Mesenchymal stem cell (in vitro differentiated cells and primary cell): Measurements from ENCODE around the gene NLGN1.

ENCODE experiments used
- DNase-seq: peaks from one replicate; pipeline ENCODE4 v3.0.0-alpha.2; 2013
- H2AFZ ChIP-seq: one replicate; pipeline ENCODE4 v1.6.1; 2013; ENCODE audit warnings: low read depth, mild to moderate bottlenecking, control low read depth, inconsistent platforms, low read length, moderate library complexity
- H2AK5ac ChIP-seq: 2 replicates; pipeline ENCODE4 v1.6.1; 2013; ENCODE audit warnings: low read length, moderate library complexity, mild to moderate bottlenecking, inconsistent platforms; ENCODE audit not compliant: severe bottlenecking
- H2BK120ac ChIP-seq: one replicate; pipeline ENCODE4 v1.6.1; 2013; ENCODE audit warnings: low read depth, mild to moderate bottlenecking, inconsistent platforms, low read length, moderate library complexity
- H2BK12ac ChIP-seq, 2 experiments: one replicate each; pipeline ENCODE4 v1.6.1; 2013; ENCODE audit warnings: inconsistent platforms in 2 of 2, low read length in 2 of 2, mild to moderate bottlenecking in 2 of 2, moderate library complexity in 2 of 2, control low read depth in 1 of 2
- H2BK15ac ChIP-seq: one replicate; pipeline ENCODE4 v1.6.1; 2013; ENCODE audit warnings: mild to moderate bottlenecking, low read depth, inconsistent platforms; ENCODE audit not compliant: poor library complexity, severe bottlenecking
- H2BK5ac ChIP-seq: 2 replicates; pipeline ENCODE4 v1.6.1; 2013; ENCODE audit warnings: low read depth, mild to moderate bottlenecking, low read length, control low read depth, inconsistent platforms; ENCODE audit not compliant: poor library complexity, severe bottlenecking
- H3K14ac ChIP-seq, 2 experiments: one replicate each; pipeline ENCODE4 v1.6.1; 2013; ENCODE audit warnings: inconsistent platforms in 2 of 2, low read length in 2 of 2, control low read depth in 1 of 2, mild to moderate bottlenecking in 1 of 2, moderate library complexity in 1 of 2
- H3K18ac ChIP-seq, 2 experiments: one replicate each; pipeline ENCODE4 v1.6.1; 2013; ENCODE audit warnings: inconsistent platforms in 2 of 2, low read length in 2 of 2, control low read depth in 1 of 2, low read depth in 1 of 2, mild to moderate bottlenecking in 1 of 2
- H3K23ac ChIP-seq, 2 experiments: one replicate each; pipeline ENCODE4 v1.6.1; 2013; ENCODE audit warnings: inconsistent platforms in 2 of 2, low read length in 2 of 2, mild to moderate bottlenecking in 2 of 2, moderate library complexity in 2 of 2, control low read depth in 1 of 2
- H3K27ac ChIP-seq: 2 replicates; pipeline ENCODE4 v1.5.1; 2013; ENCODE audit warnings: mild to moderate bottlenecking, moderate library complexity, low read length, control low read depth, inconsistent platforms; ENCODE audit not compliant: poor library complexity, severe bottlenecking
- H3K27me3 ChIP-seq, 2 experiments: 2 replicates each; pipeline versions ENCODE4 v1.6.1 to v1.7.0; 2013; ENCODE audit warnings: low read length in 2 of 2, mild to moderate bottlenecking in 2 of 2, moderate library complexity in 2 of 2, control low read depth in 1 of 2, inconsistent platforms in 1 of 2; ENCODE audit not compliant: control insufficient read depth in 1 of 2, insufficient read depth in 1 of 2
- H3K36me3 ChIP-seq, 2 experiments: 2 replicates each; pipeline versions ENCODE4 v1.6.1 to v1.7.0; 2013; ENCODE audit warnings: low read length in 2 of 2, control low read depth in 1 of 2, inconsistent platforms in 1 of 2, low read depth in 1 of 2, mild to moderate bottlenecking in 1 of 2; ENCODE audit not compliant: insufficient read depth in 2 of 2, control insufficient read depth in 1 of 2
- H3K4ac ChIP-seq, 2 experiments: one replicate each; pipeline ENCODE4 v1.6.1; 2013; ENCODE audit warnings: inconsistent platforms in 2 of 2, low read length in 2 of 2, mild to moderate bottlenecking in 2 of 2, moderate library complexity in 2 of 2, control low read depth in 1 of 2, low read depth in 1 of 2
- H3K4me1 ChIP-seq: 2 replicates; pipeline ENCODE4 v1.6.1; 2013; ENCODE audit warnings: low read depth, low read length, control low read depth; ENCODE audit not compliant: control insufficient read depth, insufficient read depth
- H3K4me2 ChIP-seq: 2 replicates; pipeline ENCODE4 v1.6.1; 2013; ENCODE audit warnings: low read length, mild to moderate bottlenecking, inconsistent platforms; ENCODE audit not compliant: poor library complexity, severe bottlenecking
- H3K4me3 ChIP-seq, 2 experiments: 2 replicates each; pipeline versions ENCODE4 v1.5.1 to v1.7.0; 2013; ENCODE audit warnings: low read length in 2 of 2, mild to moderate bottlenecking in 2 of 2, control low read depth in 1 of 2, low read depth in 1 of 2; ENCODE audit not compliant: insufficient read depth in 1 of 2
- H3K79me1 ChIP-seq: replicated peaks from 2 replicates; pipeline ENCODE4 v1.6.1; 2013; ENCODE audit warnings: mild to moderate bottlenecking, control low read depth, low read length, inconsistent platforms; ENCODE audit not compliant: poor library complexity, severe bottlenecking
- H3K9ac ChIP-seq: 2 replicates; pipeline ENCODE4 v1.7.0; 2013; ENCODE audit warnings: mild to moderate bottlenecking, low read length, moderate library complexity
- H3K9me3 ChIP-seq: 2 replicates; pipeline ENCODE4 v1.7.0; 2013; ENCODE audit warnings: mild to moderate bottlenecking, low read length; ENCODE audit not compliant: control insufficient read depth
- H4K8ac ChIP-seq: one replicate; pipeline ENCODE4 v1.6.1; 2013; ENCODE audit warnings: inconsistent platforms, mild to moderate bottlenecking, low read length, moderate library complexity
- H4K91ac ChIP-seq: one replicate; pipeline ENCODE4 v1.6.1; 2013; ENCODE audit warnings: mild to moderate bottlenecking, low read length, inconsistent platforms
- WGBS: methylation state at CpG from one replicate; pipeline ENCODE4 v1.1.7; 2013; ENCODE audit warnings: mixed read lengths; 5-methylcytosine and 5-hydroxymethylcytosine counted together

The NLGN1 gene

GRCh38 chr3:174251681-174252080, 854.1 kb downstream of the NLGN1 start:
- H3K18ac ChIP-seq = no peak overlapping the region
- no peak overlapping the region for H3K23ac ChIP-seq
- WGBS = no CpG with 5 or more reads among the region's 1 CpG
- no peaks in the 10 kb centered on the region for H3K4me1 ChIP-seq
- H3K27ac ChIP-seq = no peak overlapping the region
- no peak for DNase-seq
- no peaks in the 10 kb centered on the region for H3K27me3 ChIP-seq
- no peak overlapping the region for H3K4me3 ChIP-seq
- H2BK5ac ChIP-seq = no peak overlapping the region
- H2AFZ ChIP-seq = no peak overlapping the region
- no peak overlapping the region for H3K14ac ChIP-seq
- H3K79me1 ChIP-seq = no peaks in the 10 kb centered on the region
- H4K91ac ChIP-seq = no peak overlapping the region
- no peak overlapping the region for H2BK120ac ChIP-seq
- H2BK12ac ChIP-seq = no peak overlapping the region
- no peaks in the 10 kb centered on the region for H3K36me3 ChIP-seq
- H3K9ac ChIP-seq = no peak overlapping the region
- H2AK5ac ChIP-seq = no peak overlapping the region
- no peak overlapping the region for H3K4me2 ChIP-seq
- H2BK15ac ChIP-seq = no peak overlapping the region
- H3K4ac ChIP-seq = no peak overlapping the region
- no peak overlapping the region for H4K8ac ChIP-seq
- H3K9me3 ChIP-seq = no peaks in the 10 kb centered on the region

GRCh38 chr3:174253196-174253823, 855.8 kb downstream of the NLGN1 start:
- H3K27ac ChIP-seq = no peak overlapping the region
- 96% methylated on average over 3 of the region's 3 CpGs for whole genome bisulfite sequencing
- H2AFZ ChIP-seq = no peak overlapping the region
- no peak overlapping the region for H4K91ac ChIP-seq
- no peak overlapping the region for H3K4ac ChIP-seq
- no peaks in the 10 kb centered on the region for H3K4me1 ChIP-seq
- H3K18ac ChIP-seq = no peak overlapping the region
- H3K23ac ChIP-seq = no peak overlapping the region
- H4K8ac ChIP-seq = no peak overlapping the region
- no peaks in the 10 kb centered on the region for H3K79me1 ChIP-seq
- no peaks in the 10 kb centered on the region for H3K27me3 ChIP-seq
- no peak overlapping the region for H2BK15ac ChIP-seq
- H2BK120ac ChIP-seq = no peak overlapping the region
- H3K4me3 ChIP-seq = no peak overlapping the region
- H3K36me3 ChIP-seq = no peaks in the 10 kb centered on the region
- H2BK12ac ChIP-seq = no peak overlapping the region
- no peak for DNase-seq
- no peak overlapping the region for H2BK5ac ChIP-seq
- no peak overlapping the region for H3K4me2 ChIP-seq
- H3K14ac ChIP-seq = no peak overlapping the region
- H3K9me3 ChIP-seq = peaks cover 4% of the 10 kb centered on the region
- no peak overlapping the region for H3K9ac ChIP-seq
- H2AK5ac ChIP-seq = no peak overlapping the region

GRCh38 chr3:174253940-174254339, 856.4 kb downstream of the NLGN1 start:
- no peaks in the 10 kb centered on the region for H3K4me1 ChIP-seq
- H2AFZ ChIP-seq = no peak overlapping the region
- peaks cover 4% of the 10 kb centered on the region for H3K9me3 ChIP-seq
- H2BK12ac ChIP-seq = no peak overlapping the region
- no peak overlapping the region for H3K14ac ChIP-seq
- H3K9ac ChIP-seq = no peak overlapping the region
- no peak overlapping the region for H3K23ac ChIP-seq
- no peak overlapping the region for H2BK15ac ChIP-seq
- no peaks in the 10 kb centered on the region for H3K27me3 ChIP-seq
- no peak overlapping the region for H2BK5ac ChIP-seq
- H3K4ac ChIP-seq = no peak overlapping the region
- no peak overlapping the region for H4K8ac ChIP-seq
- H3K79me1 ChIP-seq = no peaks in the 10 kb centered on the region
- no peak overlapping the region for H3K18ac ChIP-seq
- no peak overlapping the region for H2BK120ac ChIP-seq
- no peaks in the 10 kb centered on the region for H3K36me3 ChIP-seq
- H3K4me3 ChIP-seq = no peak overlapping the region
- no peak overlapping the region for H3K4me2 ChIP-seq
- 81% methylated on average over 2 of the region's 4 CpGs for WGBS
- no peak overlapping the region for H2AK5ac ChIP-seq
- DNase-seq = no peak
- no peak overlapping the region for H3K27ac ChIP-seq
- no peak overlapping the region for H4K91ac ChIP-seq

- Histone ChIP-seq H3K79me1 (no peaks in the 10 kb centered on the region), H4K8ac (no peak overlapping the region), H3K23ac (no peak overlapping the region), H3K27ac (no peak overlapping the region), H3K9me3 (peaks cover 4% of the 10 kb centered on the region), H2BK120ac (no peak overlapping the region), H3K4me2 (no peak overlapping the region), H3K4me3 (no peak overlapping the region), H3K18ac (no peak overlapping the region), H3K36me3 (no peaks in the 10 kb centered on the region), H2AK5ac (no peak overlapping the region), H3K14ac (no peak overlapping the region), H2BK5ac (no peak overlapping the region), H2BK12ac (no peak overlapping the region), H3K9ac (no peak overlapping the region), H2AFZ (no peak overlapping the region), H3K27me3 (no peaks in the 10 kb centered on the region), H2BK15ac (no peak overlapping the region), H3K4me1 (no peaks in the 10 kb centered on the region), H3K4ac (no peak overlapping the region), H4K91ac (no peak overlapping the region)
- WGBS = 82% methylated on average over 5 of the region's 6 CpGs
- no peak for DNase-seq
Measured at GRCh38 chr3:174255454-174255853, 857.9 kb downstream of the NLGN1 start.
